ENCODE measurements around the gene ELN. TPM values are rescaled to one million over a fixed set of nuclear protein-coding genes. Genes with fewer than 3 reads are reported as not detected.
"Not testable (repeated sequence)": the region's sequence is repeated elsewhere in the genome, so short reads cannot be mapped to it uniquely, and the experiment has no call there.

Gene ELN
- polyA plus RNA-seq (not detected in 3 replicates), polyA minus RNA-seq (not detected in 3 replicates)
- not detected for polyA plus RNA-seq (2011; ENCODE audit: low read depth)
- polyA plus RNA-seq (2011; cell fraction: cytosol; rRNA removed): not detected in 2 replicates
- polyA plus RNA-seq (2011; cell fraction: nucleus; rRNA removed): not detected in 2 replicates
- 0.07 TPM in 1 of 2 replicates, not detected in the other for polyA plus RNA-seq (2012; ENCODE audit: low replicate concordance)
- polyA minus RNA-seq (2011; cell fraction: cytosol; rRNA and poly(A)+ RNA removed): not detected
- not detected in 2 replicates for polyA minus RNA-seq (2011; cell fraction: nucleus; rRNA and poly(A)+ RNA removed)

DNA sequence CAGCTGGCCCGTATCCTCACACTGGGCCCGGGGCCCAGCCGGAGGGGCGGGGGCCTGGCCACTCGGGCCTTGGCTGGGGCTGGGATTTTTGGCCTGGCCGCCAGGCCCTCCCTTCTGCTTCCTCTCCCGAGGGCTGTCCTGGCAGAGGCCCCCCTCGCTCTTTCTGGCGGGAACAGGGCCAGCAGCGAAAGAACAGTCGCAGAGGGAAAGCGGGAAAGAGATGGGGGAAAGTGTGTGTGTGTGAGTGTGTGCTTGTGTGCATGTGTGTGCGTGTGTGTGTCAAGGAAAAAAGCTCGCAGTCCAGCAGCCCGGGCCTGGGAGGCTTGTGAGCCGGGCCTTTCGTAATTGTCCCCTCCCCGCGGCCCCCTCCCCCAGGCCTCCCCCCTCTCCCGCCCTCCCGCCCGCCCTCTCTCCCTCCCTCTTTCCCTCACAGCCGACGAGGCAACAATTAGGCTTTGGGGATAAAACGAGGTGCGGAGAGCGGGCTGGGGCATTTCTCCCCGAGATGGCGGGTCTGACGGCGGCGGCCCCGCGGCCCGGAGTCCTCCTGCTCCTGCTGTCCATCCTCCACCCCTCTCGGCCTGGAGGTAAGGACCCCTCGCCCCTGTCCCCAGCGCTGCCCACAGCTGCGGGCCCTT, at the start of gene ELN:
Gene ELN, plus strand, starts transcription at position 491 of the 638 bp plus-strand sequence. Its CDS starts 15 bp downstream, at position 506.
- FAIRE-seq: no peak

DNA sequence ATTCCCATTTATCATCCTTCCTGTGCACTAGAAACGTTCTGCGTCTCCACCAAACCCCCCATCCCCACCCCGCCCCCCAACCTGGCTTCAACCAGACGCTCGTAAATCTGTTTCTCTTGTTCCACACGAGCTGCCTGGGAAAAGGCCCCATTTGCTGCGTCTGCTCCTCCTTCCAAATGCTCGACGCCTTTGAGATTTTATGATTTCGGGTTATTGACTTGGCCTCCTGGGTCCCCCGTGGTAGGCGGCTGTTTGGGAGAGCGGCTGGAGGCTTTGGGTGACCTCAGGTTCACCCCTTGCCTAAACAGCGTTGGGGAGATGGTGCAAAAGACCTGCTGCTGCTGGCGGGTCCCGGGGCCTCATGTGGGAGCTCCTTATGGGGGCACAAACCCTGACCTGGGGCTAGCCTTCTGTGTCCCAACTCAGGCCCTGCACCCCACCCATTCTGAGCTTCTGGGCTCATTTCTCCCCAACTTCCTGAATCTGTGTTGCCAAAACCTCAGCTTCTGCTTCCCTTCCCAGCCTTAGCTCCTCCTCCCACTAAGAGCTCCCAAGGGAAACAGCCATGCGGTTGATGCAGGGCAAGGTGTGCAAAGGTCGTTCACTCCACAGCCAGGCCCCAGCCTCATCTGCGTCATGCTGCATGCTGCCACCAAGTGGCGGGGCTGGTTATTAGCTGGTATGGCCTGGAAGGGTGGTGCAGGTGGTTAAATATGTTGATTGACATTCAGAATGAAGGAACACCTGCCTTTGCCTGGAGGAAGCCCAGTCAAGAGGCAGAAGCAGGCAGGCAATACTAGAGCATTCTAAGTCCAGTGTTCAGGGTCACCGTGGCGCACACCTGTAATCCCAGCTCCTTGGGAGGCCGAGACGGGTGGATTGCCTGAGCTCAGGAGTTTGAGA, 49.1 kb upstream of the ELN start:
- Histone ChIP-seq H3K36me3 (ENCODE audit: control insufficient read depth in 2 of 2, extremely low read depth in 1 of 2, insufficient read depth in 2 of 2, low read length in 2 of 2) (no peaks in the 10 kb centered on the region), H3K9me1 (ENCODE audit: control insufficient read depth, extremely low read depth, insufficient read depth, low read length) (no peaks in the 10 kb centered on the region), H3K4me3 (ENCODE audit: control insufficient read depth in 2 of 3, extremely low read depth in 1 of 3, insufficient read depth in 2 of 3, low read depth in 1 of 3, low read length in 3 of 3) (no peak overlapping the region), H3K9me3 (ENCODE audit: control insufficient read depth, low read depth, low read length) (no peaks in the 10 kb centered on the region), H3K9ac (ENCODE audit: control insufficient read depth, extremely low read depth, insufficient read depth, low read length) (no peak overlapping the region), H2AFZ (ENCODE audit: control insufficient read depth, low read length) (no peak overlapping the region), H3K27ac (ENCODE audit: control insufficient read depth, insufficient read depth, low read length) (no peak overlapping the region), H3K27me3 (ENCODE audit: control insufficient read depth, extremely low read depth, insufficient read depth, low read length) (no peaks in the 10 kb centered on the region), H3K4me1 (ENCODE audit: control insufficient read depth, extremely low read depth, insufficient read depth, low read length) (no peaks in the 10 kb centered on the region), H3K4me2 (ENCODE audit: control insufficient read depth, extremely low read depth, insufficient read depth, low read depth, low read length) (no peak overlapping the region), H4K20me1 (ENCODE audit: control insufficient read depth, extremely low read depth, insufficient read depth, low read length) (no peaks in the 10 kb centered on the region), H3K79me2 (ENCODE audit: control insufficient read depth, insufficient read depth, low read length) (no peaks in the 10 kb centered on the region)
- dilution Hi-C loops (cut with MboI; ENCODE audit: extremely low pct_ligation_motif_present, low sequenced_read_pairs): no loop called here
- no peak for FAIRE-seq
- peak; percentile 52 to 91 (median 66) for TF ChIP-seq CTCF (optimal IDR thresholded peaks at IDR 0.05 in 1 of 3, IDR thresholded peaks at IDR 0.05 in 1 of 3, conservative IDR thresholded peaks at IDR 0.05 in 1 of 3; ENCODE audit: extremely low read depth in 1 of 3, insufficient read depth in 2 of 3, low read length in 3 of 3)
- TF ChIP-seq EZH2 (IDR thresholded peaks at IDR 0.05; ENCODE audit: low read length): no peak
- DNase-seq (ENCODE audit: low read depth, low spot score): no peak

More for the DNA sequence above, at the start of gene ELN:
- H3K27me3 ChIP-seq (ENCODE audit: control insufficient read depth, extremely low read depth, insufficient read depth, low read length): peaks cover 69% of the 10 kb centered on the region
- TF ChIP-seq EZH2 (IDR thresholded peaks at IDR 0.05; ENCODE audit: low read length) (no peak), CTCF (optimal IDR thresholded peaks at IDR 0.05 in 1 of 3, IDR thresholded peaks at IDR 0.05 in 1 of 3, conservative IDR thresholded peaks at IDR 0.05 in 1 of 3; ENCODE audit: extremely low read depth in 1 of 3, insufficient read depth in 2 of 3, low read length in 3 of 3) (no peak)
- H4K20me1 ChIP-seq (ENCODE audit: control insufficient read depth, extremely low read depth, insufficient read depth, low read length): no peaks in the 10 kb centered on the region
- no peaks in the 10 kb centered on the region for H3K9me1 ChIP-seq (ENCODE audit: control insufficient read depth, extremely low read depth, insufficient read depth, low read length)
- H3K36me3 ChIP-seq (ENCODE audit: control insufficient read depth in 2 of 2, extremely low read depth in 1 of 2, insufficient read depth in 2 of 2, low read length in 2 of 2): no peaks in the 10 kb centered on the region
- H2AFZ ChIP-seq (ENCODE audit: control insufficient read depth, low read length): no peak within 1 kb of the TSS
- no peak within 1 kb of the TSS for H3K27ac ChIP-seq (ENCODE audit: control insufficient read depth, insufficient read depth, low read length)
- dilution Hi-C loops (cut with MboI; ENCODE audit: extremely low pct_ligation_motif_present, low sequenced_read_pairs): no loop called here
- H3K4me3 ChIP-seq (ENCODE audit: control insufficient read depth in 2 of 3, extremely low read depth in 1 of 3, insufficient read depth in 2 of 3, low read depth in 1 of 3, low read length in 3 of 3): no peak within 1 kb of the TSS
- H3K4me2 ChIP-seq (ENCODE audit: control insufficient read depth, extremely low read depth, insufficient read depth, low read depth, low read length): no peak within 1 kb of the TSS
- peaks cover 15% of the 10 kb centered on the region for H3K4me1 ChIP-seq (ENCODE audit: control insufficient read depth, extremely low read depth, insufficient read depth, low read length)
- no peak within 1 kb of the TSS for H3K9ac ChIP-seq (ENCODE audit: control insufficient read depth, extremely low read depth, insufficient read depth, low read length)
- no peaks in the 10 kb centered on the region for H3K79me2 ChIP-seq (ENCODE audit: control insufficient read depth, insufficient read depth, low read length)
- no peaks in the 10 kb centered on the region for H3K9me3 ChIP-seq (ENCODE audit: control insufficient read depth, low read depth, low read length)
- DNase-seq (ENCODE audit: low read depth, low spot score): no peak

DNA sequence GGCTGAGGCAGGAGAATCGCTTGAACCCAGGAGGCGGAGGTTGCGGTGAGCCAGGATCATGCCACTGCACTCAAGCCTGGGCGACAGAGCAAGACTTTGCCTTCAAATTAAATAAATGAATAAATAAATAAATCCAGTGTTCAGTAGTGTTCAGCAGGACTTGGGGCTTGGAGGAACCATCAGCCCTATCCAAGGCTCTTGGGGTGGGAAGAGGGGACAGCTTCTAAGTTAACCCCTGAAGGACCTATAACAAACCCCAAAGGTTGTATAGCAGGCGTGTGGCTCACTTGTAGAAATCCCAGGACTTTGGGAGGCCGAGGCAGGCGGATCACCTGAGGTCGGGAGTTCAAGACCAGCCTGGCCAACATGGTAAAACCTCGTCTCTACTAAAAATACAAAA, 48.3 kb upstream of the ELN start:
- H3K4me3 ChIP-seq (ENCODE audit: control insufficient read depth in 2 of 3, extremely low read depth in 1 of 3, insufficient read depth in 2 of 3, low read depth in 1 of 3, low read length in 3 of 3); H3K9ac ChIP-seq (ENCODE audit: control insufficient read depth, extremely low read depth, insufficient read depth, low read length); H3K36me3 ChIP-seq (ENCODE audit: control insufficient read depth in 2 of 2, extremely low read depth in 1 of 2, insufficient read depth in 2 of 2, low read length in 2 of 2); H3K27ac ChIP-seq (ENCODE audit: control insufficient read depth, insufficient read depth, low read length); H3K79me2 ChIP-seq (ENCODE audit: control insufficient read depth, insufficient read depth, low read length); H2AFZ ChIP-seq (ENCODE audit: control insufficient read depth, low read length); H3K9me1 ChIP-seq (ENCODE audit: control insufficient read depth, extremely low read depth, insufficient read depth, low read length); dilution Hi-C loops (cut with MboI; ENCODE audit: extremely low pct_ligation_motif_present, low sequenced_read_pairs); H3K27me3 ChIP-seq (ENCODE audit: control insufficient read depth, extremely low read depth, insufficient read depth, low read length); H4K20me1 ChIP-seq (ENCODE audit: control insufficient read depth, extremely low read depth, insufficient read depth, low read length); DNase-seq (ENCODE audit: low read depth, low spot score); H3K4me1 ChIP-seq (ENCODE audit: control insufficient read depth, extremely low read depth, insufficient read depth, low read length); FAIRE-seq; H3K4me2 ChIP-seq (ENCODE audit: control insufficient read depth, extremely low read depth, insufficient read depth, low read depth, low read length); H3K9me3 ChIP-seq (ENCODE audit: control insufficient read depth, low read depth, low read length): not testable (repeated sequence)
